ENCODE data around the gene ADAMTS17.

- TF ChIP-seq CTCF (IDR thresholded peaks at IDR 0.05; ENCODE audit: low read depth, low read length), result no peak
- TF ChIP-seq EZH2phosphoT487 (IDR thresholded peaks at IDR 0.05; ENCODE audit: low read depth), result no peak
These were observed 308.5 kb downstream of the ADAMTS17 start for GRCh38 chr15:100033140-100033857.

Data from OCI-LY3 (cell line).